GM08714 (cell line): ENCODE measurements around the gene CCDC126.
A peak's percentile ranks its signal among the peaks of the same experiment; 100 is the strongest.
"Not testable (repeated sequence)": the region's sequence is repeated elsewhere in the genome, so short reads cannot be mapped to it uniquely, and the experiment has no call there.

ENCODE experiments used
- H3K4me3 ChIP-seq: fragments of 200-500 bp; sonication (Bioruptor generic); 2 replicates; pipeline ENCODE4 v1.5.1; 2014; ENCODE audit warnings: mild to moderate bottlenecking, low read length, inconsistent platforms
- ZNF274 ChIP-seq: IDR thresholded peaks from 2 replicates; pipeline ENCODE4 v1.6.1; 2012; ENCODE audit warnings: mild to moderate bottlenecking, low read depth, low read length

Gene CCDC126, protein sequence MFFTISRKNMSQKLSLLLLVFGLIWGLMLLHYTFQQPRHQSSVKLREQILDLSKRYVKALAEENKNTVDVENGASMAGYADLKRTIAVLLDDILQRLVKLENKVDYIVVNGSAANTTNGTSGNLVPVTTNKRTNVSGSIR

DNA sequence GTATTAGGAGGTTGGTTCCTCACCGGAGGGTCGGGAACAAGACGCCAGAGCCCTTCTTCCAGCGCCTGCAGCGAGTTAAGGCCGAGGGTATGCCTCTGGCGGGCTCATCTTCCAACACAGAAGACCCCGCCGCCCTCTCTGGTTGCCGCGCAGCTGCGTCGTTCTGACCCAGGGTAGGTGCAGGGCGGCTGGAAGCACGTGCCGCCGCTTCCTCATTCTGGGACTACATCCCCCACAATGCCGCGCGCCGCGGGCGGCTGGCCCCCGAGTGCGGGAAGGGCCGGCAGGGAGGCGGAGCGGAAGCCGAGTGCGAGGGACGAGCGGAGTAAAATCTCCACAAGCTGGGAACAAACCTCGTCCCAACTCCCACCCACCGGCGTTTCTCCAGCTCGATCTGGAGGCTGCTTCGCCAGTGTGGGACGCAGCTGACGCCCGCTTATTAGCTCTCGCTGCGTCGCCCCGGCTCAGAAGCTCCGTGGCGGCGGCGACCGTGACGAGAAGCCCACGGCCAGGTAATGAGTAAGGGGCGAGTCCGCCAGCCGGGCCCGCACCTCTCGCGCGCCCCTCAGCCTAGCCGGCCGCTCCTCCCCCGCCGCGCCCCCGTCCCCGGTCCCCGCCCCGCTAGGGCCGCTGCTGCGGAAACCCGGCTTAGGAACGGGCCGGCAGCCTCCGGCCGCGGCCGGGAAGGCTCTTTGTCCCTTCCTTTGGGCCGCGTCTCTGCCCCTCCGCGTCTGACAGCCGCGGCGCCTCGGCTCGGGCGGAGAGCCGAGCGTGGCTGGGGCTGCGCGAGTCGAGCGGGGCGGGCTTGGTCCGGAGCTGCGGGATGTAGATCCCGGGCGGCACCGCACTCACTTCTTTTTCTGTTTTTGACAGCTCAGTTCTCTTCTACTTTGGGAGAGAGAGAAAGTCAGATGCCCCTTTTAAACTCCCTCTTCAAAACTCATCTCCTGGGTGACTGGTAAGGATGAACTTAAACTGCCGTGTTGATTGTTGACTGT is at the start of gene CCDC126:
Gene CCDC126 (plus strand): TSS at position 289 of the 998 bp plus-strand sequence. CDS start 13,934 bp downstream, outside the sequence.
- no peak for TF ChIP-seq ZNF274
- peak within 1 kb of the TSS; percentile 97 for H3K4me3 ChIP-seq

DNA sequence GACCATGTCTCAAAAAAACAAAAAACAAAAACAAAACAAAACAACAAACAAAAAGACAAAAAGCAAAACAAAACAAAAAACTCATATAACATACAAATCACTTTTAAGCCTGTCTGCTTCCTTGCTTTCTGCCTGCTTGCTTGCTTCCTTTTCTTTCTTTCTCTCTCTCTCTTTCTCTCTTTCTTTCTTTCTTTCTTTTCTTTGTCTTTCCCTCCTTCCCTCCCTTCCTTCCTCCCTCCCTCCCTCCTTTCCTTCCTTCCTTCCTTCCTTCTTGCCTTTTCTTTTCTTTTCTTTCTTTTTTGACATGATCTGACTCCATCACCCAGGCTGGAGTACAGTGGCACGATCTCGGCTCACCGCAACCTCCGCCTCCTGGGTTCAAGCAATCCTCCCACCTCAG is 49.5 kb upstream of the CCDC126 start:
- H3K4me3 ChIP-seq, result no peak overlapping the region
- TF ChIP-seq ZNF274, result no peak

DNA sequence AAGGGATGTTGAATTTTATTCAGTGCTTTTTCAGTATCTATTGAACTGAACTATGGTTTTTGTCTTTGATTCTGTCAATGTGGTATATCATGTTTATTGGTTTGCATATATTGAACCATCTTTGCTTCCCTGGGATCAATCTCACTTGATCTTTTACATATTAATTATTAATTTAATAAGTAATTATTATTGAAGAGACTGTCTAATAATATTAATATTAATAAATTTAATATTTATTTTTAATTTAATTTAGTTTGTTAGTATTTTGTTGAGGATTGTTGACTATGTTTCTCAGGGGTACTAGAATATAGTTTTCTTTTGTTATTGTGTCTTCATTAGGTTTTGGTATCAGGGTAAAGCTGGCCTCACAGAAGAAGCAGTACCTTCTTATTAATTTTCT is 38.9 kb upstream of the CCDC126 start:
- H3K4me3 ChIP-seq, result no peak overlapping the region
- TF ChIP-seq ZNF274, result no peak

DNA sequence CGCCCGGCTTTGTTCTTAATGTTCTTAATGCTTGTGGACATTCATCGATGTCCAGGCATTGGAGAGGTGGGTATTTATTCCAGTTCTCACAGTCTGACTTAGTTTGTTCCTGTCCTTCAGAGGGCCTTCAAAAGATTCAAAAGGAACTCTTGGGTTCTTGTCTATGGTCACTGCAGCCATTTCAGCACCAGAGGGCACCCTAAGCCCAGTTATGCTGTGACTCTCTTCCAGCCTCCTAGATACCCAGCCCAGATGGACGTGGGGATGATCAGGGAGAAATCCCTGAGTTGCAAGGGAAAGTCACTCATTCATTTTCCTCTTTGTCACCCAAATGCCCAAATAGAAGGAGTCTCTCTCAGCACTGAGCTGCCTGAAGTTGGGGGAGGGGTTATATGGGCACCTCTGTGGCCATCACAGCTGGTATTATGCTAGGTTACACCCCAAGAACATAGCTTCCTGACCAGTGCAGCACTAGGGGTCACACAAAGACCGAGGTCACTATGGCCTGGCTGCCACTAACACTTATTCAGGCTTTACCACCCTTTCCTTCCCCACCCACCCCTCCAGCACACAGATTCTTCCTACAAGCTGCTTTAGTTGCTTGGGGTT is 26.5 kb upstream of the CCDC126 start:
- no peak overlapping the region for H3K4me3 ChIP-seq
- TF ChIP-seq ZNF274, result no peak

DNA sequence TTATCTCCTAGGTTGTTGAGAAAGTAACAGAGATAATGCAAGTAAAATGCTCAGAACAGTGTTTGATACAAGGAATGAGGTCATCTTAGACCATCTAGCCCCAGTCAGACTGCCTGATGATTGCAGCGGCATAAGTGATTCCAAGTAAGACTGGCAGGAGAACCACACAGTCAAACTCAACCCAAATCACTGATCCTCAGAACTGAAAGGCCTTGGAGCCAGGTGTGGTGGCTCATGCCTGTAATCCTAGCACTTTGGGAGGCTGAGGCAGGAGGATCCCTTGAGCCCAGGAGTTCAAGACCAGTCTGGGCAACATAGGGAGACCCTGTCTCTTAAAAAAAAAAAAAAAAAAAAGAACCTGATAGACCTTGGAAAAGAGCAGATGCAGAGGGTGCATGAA is 15.2 kb upstream of the CCDC126 start:
- H3K4me3 ChIP-seq, result not testable (repeated sequence)

DNA sequence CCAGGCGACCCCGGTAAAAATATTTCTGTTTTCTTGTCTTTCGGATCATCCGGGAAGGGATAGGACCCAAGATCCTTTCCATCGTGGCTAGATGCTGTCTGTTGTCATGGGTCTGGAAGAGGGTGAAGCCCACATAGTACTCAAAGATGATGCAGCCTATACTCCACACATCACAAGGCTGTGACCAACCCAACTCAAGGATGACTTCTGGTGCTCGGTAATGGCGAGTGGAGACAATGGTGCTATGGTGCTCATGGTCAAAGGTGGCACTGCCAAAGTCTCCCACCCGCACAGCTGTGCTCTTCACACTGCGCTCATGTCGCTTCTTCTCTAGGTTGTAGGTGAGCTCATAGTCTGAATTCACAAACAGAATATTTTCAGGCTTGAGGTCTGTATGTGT is 11.9 kb upstream of the CCDC126 start:
- H3K4me3 ChIP-seq, result not testable (repeated sequence)

DNA sequence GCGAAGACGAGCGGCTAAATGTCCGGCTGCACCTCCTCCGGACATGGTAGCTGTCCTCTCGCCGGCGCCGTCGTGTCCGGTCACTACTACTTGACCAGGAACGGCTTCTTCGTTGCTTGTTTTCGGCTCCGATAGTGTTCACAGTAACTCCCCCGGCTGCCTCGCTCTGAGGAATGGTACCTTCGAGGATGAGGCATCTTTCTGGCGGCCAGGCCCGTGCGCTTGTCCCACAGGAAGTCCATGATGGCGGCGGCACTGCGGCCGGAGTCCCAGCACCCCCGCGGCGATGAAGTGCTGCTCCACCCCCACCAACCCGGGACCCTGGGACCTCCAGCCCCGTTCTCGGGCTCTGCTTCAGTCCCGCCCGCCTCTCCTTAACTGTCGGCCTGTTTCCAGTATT is 11.0 kb upstream of the CCDC126 start:
- H3K4me3 ChIP-seq, result no peak overlapping the region
- TF ChIP-seq ZNF274, result no peak

DNA sequence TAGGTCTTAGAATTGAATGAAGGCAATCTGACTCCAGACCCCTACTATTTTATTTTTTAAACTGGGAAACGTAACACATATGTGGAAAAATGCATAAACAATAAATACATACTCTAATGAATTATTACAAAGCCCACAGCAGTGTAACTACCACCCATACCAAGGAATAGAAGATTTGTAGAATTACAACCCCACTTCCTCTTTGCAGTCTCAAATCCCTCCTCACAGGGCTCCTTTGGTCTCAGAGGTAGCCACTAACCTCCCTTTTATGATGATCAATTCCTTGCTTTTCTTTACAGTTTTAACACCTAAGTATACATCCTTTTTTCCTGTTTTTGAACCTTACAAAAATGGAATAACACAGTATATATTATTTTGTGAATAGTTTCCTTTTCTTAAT is 6.7 kb upstream of the CCDC126 start:
- no peak for TF ChIP-seq ZNF274
- H3K4me3 ChIP-seq, result no peak overlapping the region

DNA sequence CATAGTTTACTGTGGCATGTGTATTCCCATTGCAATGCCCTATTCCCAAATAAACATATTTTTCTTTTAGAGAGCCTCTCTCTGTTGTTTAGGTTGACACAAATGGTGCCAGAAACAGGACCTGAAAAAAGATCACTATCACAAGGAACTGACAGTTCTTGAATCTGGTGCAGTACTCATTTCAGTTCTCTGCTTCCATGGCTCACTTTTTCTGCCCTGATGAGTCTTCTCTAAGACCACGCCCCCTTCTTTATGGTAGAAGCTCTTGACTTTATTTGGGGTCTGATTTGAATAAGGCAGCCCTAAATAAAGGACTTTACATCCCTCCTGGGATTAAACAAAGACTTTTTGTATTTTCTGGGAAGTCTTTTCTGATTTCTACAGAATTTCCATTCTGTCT is 3.5 kb upstream of the CCDC126 start:
- TF ChIP-seq ZNF274, result no peak

DNA sequence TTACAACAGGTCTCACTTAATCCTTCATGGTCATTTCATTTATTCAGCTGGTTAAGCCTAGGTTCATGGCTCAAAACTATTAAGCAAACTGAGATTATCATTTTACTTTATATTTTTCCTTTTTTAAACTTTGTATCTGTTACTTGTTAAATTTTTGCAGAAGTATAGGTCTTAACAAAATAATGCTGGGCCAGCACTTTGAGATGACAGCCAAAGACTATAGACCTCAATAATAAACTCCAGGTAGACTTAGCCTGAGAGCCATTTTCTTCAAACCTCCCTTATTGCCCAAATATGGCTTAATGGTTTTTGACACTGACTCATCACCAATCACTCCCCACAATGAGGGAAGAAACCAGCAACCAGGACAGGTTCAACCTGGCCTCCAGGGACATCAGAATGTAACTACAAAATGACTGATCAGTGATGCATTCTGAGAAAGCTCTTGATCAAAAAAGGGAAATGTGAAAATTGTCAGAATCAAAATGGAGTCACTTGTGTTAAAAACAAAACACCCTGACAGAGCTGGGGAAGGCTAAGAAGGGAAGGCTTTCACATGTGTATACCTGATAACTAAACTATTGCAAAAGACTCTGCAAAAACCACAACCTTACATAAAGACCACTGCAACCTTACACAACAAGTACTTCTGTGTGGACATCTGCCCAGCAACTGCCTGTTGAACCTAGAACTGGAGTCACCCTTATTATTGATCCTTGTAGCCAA is 2.1 kb upstream of the CCDC126 start:
- TF ChIP-seq ZNF274, result no peak
- no peak overlapping the region for H3K4me3 ChIP-seq

More for the DNA sequence above, 3.5 kb upstream of the CCDC126 start:
- H3K4me3 ChIP-seq, result no peak overlapping the region

DNA sequence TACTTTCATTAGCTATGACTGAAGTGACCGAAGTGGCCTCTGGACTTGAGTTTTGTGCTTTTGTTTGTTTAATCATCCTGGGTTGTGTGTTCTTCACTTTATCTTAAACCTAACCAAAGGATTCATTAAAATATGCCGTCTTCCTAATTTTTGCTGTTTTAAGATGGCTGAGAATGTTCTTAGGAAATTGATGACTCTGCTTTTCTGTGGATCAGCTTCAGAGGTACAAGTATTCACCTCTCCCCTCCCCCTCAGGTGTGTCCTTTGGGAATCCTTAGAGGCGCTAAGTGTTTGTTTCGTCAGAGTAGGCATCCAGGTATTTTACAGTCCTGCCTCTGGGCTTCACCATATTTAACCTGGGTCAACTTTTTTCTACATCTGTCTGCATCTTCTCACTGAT is 1.1 kb downstream of the CCDC126 start:
- H3K4me3 ChIP-seq, result peak overlapping the region; percentile 97
- TF ChIP-seq ZNF274, result no peak

DNA sequence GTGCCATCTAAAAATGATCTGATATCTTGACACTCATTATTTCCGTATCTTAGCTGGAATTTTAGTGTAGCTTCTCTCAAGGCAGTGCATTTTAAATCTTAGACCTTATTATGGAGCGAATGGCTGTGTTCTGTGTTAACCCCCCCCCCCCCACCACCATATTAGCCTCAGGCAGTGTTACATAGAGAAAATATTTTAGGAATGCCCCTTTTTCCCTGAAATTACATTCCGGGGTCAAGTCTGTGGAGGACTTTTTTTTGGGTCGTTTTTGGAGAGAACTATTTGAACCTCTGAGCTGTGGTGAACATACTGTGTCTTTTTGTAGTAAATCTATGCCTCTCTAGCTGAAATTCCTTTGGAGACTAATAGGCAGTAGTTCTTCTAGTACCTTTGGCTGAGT is 3.1 kb downstream of the CCDC126 start:
- no peak for TF ChIP-seq ZNF274
- no peak overlapping the region for H3K4me3 ChIP-seq

DNA sequence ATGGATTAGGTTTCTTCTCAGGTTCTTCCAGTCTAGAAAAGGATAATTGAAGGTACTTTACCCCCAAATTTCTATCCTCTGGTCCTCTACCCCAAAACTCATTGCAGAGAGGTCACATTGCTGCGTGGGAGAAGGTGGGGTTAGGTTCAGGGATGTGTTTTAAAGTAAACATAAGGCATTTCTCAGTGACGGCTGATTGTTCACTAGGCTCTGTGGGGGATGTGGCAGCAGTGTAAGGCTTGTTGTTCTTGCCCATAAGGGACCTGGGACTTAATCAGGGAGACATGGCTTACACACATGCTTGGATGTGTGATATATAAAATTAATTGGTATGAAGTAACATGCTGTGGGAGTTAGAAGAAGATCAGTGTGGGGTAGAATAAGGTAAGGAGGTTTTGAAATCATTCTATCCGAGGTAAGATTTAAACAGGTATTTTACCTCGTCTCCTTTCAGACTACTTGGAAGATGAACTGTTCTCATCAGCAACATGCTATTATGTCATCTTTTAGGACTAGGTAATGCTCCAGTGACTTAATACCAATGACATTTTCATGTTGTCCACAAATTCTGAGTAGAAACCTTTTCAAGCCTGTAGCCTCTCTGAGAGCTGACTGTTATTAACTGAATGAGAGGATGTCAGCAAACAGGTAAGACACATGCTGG is 6.6 kb downstream of the CCDC126 start:
- H3K4me3 ChIP-seq, result no peak overlapping the region
- no peak for TF ChIP-seq ZNF274

DNA sequence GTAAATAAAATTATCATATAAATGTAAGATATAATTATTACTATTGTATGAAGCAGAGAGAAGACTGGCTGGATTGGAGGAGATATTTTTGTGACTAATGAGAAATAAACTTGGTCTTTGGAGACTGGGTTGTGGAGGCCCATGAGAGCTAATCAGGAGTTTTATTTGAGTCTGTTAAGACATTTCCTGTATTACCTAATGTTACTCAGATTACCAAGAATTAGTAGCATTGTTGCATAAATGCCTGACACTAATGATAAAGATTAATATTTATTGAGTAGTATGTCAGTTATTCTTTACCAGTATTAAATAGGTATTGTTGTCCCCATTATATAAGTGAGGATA is 7.1 kb downstream of the CCDC126 start:
- TF ChIP-seq ZNF274, result no peak
- no peak overlapping the region for H3K4me3 ChIP-seq
